HG03342 (cell line): ENCODE results near the gene TMEM141.
"Not testable (repeated sequence)": the region's sequence is repeated elsewhere in the genome, so short reads cannot be mapped to it uniquely, and the experiment has no call there.

ENCODE experiments used
- ATAC-seq: cut with Tn5 transposase; IDR thresholded peaks from one replicate; pipeline ENCODE4 v1.9.1; 2021; ENCODE audit warnings: mild to moderate bottlenecking, moderate library complexity; ENCODE audit not compliant: unreplicated experiment

TMEM141 gene

GRCh38 chr9:136773386-136774044 lies 17.6 kb upstream of the TMEM141 start:
- no peak for ATAC-seq

DNA sequence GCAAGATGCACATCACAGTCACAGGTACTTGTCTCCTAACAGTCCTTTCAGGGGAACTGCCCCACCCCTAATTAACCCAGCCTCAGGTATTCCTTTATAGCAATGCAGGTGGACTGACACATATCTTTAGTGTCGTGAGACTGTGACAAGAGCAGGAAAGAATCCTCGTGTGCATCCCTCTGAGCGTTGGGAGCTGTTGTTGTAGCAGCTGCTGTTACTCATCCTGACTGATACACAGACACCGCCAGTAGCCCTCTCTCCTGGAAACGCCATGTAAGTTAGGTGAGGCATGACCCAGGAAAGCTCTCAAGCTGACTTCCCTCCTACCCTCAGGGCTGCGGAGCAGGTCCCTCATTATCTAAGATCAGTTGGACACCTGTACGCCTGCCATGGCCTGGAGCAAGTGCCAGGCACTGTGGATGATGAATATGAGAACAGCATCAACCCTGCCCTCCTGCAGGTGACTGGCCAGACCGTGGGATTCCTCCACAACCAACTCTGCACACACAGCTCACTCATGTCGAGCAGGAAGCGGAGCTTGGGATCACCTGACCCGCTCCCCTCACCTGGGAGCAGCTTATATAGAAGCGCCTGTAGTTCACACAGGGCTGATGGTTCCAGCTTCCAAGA lies 16.6 kb upstream of the TMEM141 start:
- ATAC-seq = no peak

- no peak for ATAC-seq
Measured at GRCh38 chr9:136775191-136775590, 16.0 kb upstream of the TMEM141 start.

GRCh38 chr9:136776947-136777346 lies 14.2 kb upstream of the TMEM141 start:
- ATAC-seq = no peak

GRCh38 chr9:136777359-136777758 lies 13.8 kb upstream of the TMEM141 start:
- ATAC-seq = no peak

DNA sequence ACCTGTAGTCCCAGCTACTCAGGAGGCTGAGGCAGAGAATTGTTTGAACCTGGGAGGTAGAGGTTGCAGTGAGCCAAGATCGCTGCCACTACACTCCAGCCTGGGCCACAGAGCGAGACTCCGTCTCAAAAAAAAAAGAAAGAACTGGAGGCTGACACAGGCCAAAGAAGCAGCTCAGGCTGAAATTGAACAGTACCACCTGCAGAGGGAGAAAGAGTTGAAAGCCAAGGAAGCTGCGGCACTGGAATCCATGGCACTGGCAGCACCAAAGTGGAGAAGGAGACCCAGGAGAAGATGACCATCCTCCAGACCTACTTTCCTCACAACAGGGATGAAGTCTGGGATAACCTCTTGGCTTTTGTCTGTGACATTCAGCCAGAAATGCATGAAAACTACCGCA lies 11.3 kb upstream of the TMEM141 start:
- no peak for ATAC-seq

- no peak for ATAC-seq
Measured at GRCh38 chr9:136782452-136782851, 8.7 kb upstream of the TMEM141 start.

- no peak for ATAC-seq
Measured at GRCh38 chr9:136784249-136784996, 6.7 kb upstream of the TMEM141 start.

DNA sequence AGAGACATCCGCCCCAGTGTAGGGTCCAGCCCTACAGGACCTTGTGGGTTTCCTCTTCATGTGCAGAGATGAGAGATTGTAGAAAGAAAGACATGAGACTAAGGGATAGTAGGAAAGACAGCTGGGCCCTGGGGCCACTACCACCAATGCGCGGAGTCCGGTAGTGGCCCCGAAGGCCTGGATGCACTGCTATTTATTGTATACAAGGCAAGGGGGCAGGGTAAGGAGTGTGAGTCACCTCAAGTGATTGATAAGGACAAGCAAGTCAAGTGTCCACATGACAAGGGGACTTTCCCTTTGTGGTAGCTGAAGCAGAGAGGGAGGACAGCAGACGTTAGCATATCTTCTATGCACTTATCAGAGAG lies 6.2 kb upstream of the TMEM141 start:
- ATAC-seq = no peak

DNA sequence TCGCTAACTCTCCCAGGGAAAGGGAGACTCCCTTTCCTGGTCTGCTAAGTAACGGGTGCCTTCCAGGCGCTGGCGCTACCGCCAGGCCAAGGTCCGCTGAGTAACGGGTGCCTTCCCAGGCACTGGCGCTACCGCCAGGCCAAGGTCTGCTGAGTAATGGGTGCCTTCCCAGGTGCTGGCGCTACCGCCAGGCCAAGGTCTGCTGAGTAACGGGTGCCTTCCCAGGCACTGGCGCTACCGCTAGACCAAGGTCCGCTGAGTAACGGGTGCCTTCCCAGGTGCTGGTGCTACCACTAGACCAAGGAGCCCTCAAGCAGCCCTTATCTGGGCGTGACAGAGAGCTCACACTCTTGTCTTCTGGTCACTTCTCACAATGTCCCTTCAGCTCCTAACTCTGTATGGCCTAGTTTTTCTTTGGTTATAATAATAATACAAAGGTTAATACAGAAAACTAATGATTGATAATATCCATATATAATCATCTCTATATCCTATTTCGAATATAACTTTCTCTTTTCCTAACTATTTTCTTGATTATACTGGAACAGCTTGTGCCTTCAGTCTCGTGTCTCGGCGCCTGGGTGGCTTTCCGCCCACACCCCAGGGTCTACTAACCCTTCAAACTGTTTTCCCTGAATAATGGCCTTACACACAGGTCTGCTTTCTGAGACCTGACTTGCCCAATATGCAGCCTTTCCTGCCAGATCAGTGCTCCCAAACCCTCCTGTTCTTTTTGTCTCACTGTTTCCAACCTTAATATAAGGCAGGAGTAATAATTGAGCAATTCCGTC lies 5.4 kb upstream of the TMEM141 start:
- ATAC-seq = not testable (repeated sequence)

DNA sequence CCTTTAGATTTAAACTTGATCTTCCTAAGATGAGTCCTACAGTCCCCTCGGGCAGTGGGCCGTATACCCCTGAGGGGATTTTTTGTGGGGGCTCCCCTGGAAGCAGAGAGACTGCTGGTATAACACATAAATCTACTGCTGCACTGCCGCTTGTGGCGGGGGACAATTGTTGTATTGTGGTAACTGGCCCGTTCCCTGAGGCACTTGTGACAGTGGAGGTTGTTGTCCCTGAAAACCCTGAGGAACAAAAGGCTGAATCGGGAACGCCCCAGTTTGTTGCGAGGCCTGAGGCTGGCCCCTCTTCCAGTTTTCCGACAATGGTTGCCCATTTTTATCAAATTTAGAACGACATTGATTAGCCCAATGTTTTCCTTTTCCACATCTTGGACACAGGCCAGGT lies 4.7 kb upstream of the TMEM141 start:
- ATAC-seq = no peak

- ATAC-seq = not testable (repeated sequence)
Measured at GRCh38 chr9:136786983-136787382, 4.2 kb upstream of the TMEM141 start.

GRCh38 chr9:136787690-136788400 lies 3.3 kb upstream of the TMEM141 start:
- no peak for ATAC-seq

DNA sequence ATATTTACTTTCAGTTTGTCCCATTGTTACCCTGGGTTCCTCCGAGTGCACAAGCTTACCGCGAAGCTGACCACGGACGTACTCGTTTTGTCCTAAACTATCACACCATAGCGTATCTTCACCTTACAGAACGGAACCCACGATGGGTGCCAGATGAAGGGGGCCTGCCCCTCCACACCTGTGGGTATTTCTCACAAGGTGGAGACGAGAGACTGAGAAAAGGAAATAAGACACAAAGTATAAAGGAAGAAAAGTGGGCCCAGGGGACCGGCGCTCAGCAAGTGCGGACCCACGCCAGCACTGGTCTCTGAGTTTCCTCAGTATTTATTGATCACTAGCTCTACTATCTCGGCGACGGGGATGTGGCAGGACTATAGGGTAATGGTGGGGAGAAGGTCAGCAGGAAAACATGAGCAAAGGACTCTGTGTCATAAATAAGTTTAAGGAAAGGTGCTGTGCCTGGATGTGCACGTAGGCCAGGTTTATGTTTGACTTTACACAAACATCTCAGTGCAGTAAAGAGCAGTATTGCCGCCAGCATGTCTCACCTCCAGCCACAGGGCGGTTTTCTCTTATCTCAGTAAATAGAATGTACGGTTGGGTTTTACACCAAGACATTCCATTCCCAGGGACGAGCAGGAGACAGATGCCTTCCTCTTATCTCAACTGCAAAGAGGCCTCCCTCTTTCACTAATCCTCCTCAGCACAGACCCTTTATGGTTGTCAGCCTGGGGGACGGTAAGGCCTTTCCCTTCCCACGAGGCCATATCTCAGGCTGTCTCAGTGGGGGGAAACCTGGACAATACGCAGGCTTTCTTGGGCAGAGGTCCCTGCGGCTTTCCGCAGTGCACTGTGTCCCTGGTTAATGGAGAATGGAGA lies 2.3 kb upstream of the TMEM141 start:
- ATAC-seq = not testable (repeated sequence)

GRCh38 chr9:136789523-136789937 lies 1.6 kb upstream of the TMEM141 start:
- ATAC-seq = no peak

DNA sequence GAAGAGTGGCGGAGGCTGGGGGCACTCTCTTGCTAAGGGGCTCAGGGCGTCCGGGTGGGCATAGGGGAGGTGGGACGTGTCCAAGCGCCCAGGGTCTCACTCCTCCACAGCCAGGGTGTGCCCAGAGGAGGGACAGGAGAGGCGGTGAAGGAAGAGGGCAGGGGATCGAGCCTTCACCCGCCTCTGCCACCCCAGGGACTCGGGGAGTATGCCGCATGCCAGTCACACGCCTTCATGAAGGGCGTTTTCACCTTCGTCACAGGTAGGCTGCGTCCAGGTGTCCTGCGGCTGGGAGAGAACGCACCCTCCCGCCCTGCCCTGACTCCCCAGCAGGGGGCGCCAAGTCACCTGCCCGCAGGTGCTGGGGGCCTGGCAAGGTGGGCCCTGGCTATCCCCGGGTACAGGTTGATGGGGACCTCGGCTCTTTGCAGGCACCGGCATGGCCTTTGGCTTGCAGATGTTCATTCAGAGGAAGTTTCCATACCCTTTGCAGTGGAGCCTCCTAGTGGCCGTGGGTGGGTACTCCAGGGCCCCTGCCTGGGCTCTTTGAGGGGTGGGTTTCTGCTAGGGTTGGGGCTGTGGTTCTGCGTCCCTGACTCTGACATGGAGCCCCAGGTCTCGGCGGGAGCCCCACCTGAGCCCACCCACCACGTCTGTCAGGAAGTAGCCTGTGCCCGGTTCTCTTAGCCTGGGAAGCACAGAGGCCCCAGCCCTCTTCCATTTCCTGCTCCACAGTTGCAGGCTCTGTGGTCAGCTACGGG lies 552 bp downstream of the TMEM141 start:
- ATAC-seq = no peak

- ATAC-seq = no peak
Measured at GRCh38 chr9:136792321-136793085, 1.4 kb downstream of the TMEM141 start.
